ENCODE measurements around the gene PILRA.
A peak's percentile ranks its signal among the peaks of the same experiment; 100 is the strongest.
"Not testable (repeated sequence)": the region's sequence is repeated elsewhere in the genome, so short reads cannot be mapped to it uniquely, and the experiment has no call there.

The PILRA gene

GRCh38 chr7:100351657-100352058 is 21.6 kb upstream of the PILRA start:
- no peak overlapping the region for H3K4me3 Mint-ChIP-seq
- H3K4me1 Mint-ChIP-seq: peaks cover 18 to 22% of the 10 kb centered on the region in 2 donors
- ATAC-seq (replicated peaks) (no peak), DNase-seq (no peak)
- peak overlapping the region; percentile 88 for H3K27ac Mint-ChIP-seq
- no peaks in the 10 kb centered on the region for H3K9me3 Mint-ChIP-seq
- H3K27me3 Mint-ChIP-seq: no peaks in the 10 kb centered on the region
- peaks cover 61 to 62% of the 10 kb centered on the region in 2 donors for H3K36me3 Mint-ChIP-seq

GRCh38 chr7:100352230-100352781 is 21.0 kb upstream of the PILRA start:
- Mint-ChIP-seq H3K36me3 (peaks cover 58 to 62% of the 10 kb centered on the region in 2 donors), H3K27ac (peak overlapping the region; percentile 37), H3K4me1 (peaks cover 21 to 28% of the 10 kb centered on the region in 2 donors)
- not testable (repeated sequence) for H3K9me3 Mint-ChIP-seq, DNase-seq, H3K27me3 Mint-ChIP-seq, H3K4me3 Mint-ChIP-seq
- ATAC-seq (replicated peaks): peak in 1 of 2 donors; percentile 43

GRCh38 chr7:100352984-100353684 is 20.2 kb upstream of the PILRA start:
- Mint-ChIP-seq H3K9me3 (no peaks in the 10 kb centered on the region), H3K4me1 (peaks cover 24 to 36% of the 10 kb centered on the region in 2 donors), H3K27ac (peak overlapping the region; percentile 62), H3K27me3 (no peaks in the 10 kb centered on the region), H3K4me3 (no peak overlapping the region), H3K36me3 (peaks cover 57 to 60% of the 10 kb centered on the region in 2 donors)
- ATAC-seq (replicated peaks): peak in 1 of 2 donors; percentile 13
- DNase-seq: no peak

- DNase-seq: no peak
- Mint-ChIP-seq H3K36me3 (peaks cover 59 to 63% of the 10 kb centered on the region in 2 donors), H3K27ac (peak overlapping the region; percentile 62), H3K4me3 (no peak overlapping the region), H3K9me3 (no peaks in the 10 kb centered on the region), H3K27me3 (no peaks in the 10 kb centered on the region), H3K4me1 (peaks cover 30 to 43% of the 10 kb centered on the region in 2 donors)
- peak; percentile 33 to 41 for ATAC-seq (replicated peaks)
Measured at GRCh38 chr7:100353685-100354330, 19.5 kb upstream of the PILRA start.

- H3K27me3 Mint-ChIP-seq: no peaks in the 10 kb centered on the region
- ATAC-seq (replicated peaks) (no peak), DNase-seq (no peak)
- H3K4me1 Mint-ChIP-seq: peaks cover 32 to 39% of the 10 kb centered on the region in 2 donors
- no peaks in the 10 kb centered on the region for H3K9me3 Mint-ChIP-seq
- H3K27ac Mint-ChIP-seq: peak overlapping the region; percentile 73
- H3K4me3 Mint-ChIP-seq: no peak overlapping the region
- peaks cover 55 to 62% of the 10 kb centered on the region in 2 donors for H3K36me3 Mint-ChIP-seq
Measured at GRCh38 chr7:100356416-100357068, 16.7 kb upstream of the PILRA start.

- Mint-ChIP-seq H3K27ac (peak overlapping the region; percentile 56), H3K36me3 (peaks cover 56 to 65% of the 10 kb centered on the region in 2 donors), H3K4me3 (peak overlapping the region in 1 of 2 donors; percentile 59), H3K27me3 (no peaks in the 10 kb centered on the region), H3K4me1 (peaks cover 31 to 37% of the 10 kb centered on the region in 2 donors), H3K9me3 (no peaks in the 10 kb centered on the region)
- DNase-seq (no peak), ATAC-seq (replicated peaks) (no peak)
Measured at GRCh38 chr7:100357131-100357561, 16.1 kb upstream of the PILRA start.

- Mint-ChIP-seq H3K27me3 (no peaks in the 10 kb centered on the region), H3K4me3 (peak within 1 kb of the TSS in 1 of 2 donors; percentile 59), H3K27ac (peak within 1 kb of the TSS; percentile 73), H3K9me3 (no peaks in the 10 kb centered on the region), H3K36me3 (peaks cover 52 to 67% of the 10 kb centered on the region in 2 donors), H3K4me1 (peaks cover 27 to 30% of the 10 kb centered on the region in 2 donors)
- DNase-seq (no peak), ATAC-seq (replicated peaks) (peak; percentile 81 to 83)
Measured at GRCh38 chr7:100358027-100358856, 15.0 kb upstream of the PILRA start, which contains the start of gene PILRB. TSS of gene PILRB (plus strand) at chr7:100358117. CDS start at chr7:100358303, 186 bp downstream.

GRCh38 chr7:100358857-100359212 is 14.5 kb upstream of the PILRA start:
- ATAC-seq (replicated peaks) (no peak), DNase-seq (no peak)
- H3K36me3 Mint-ChIP-seq: peaks cover 52 to 67% of the 10 kb centered on the region in 2 donors
- no peaks in the 10 kb centered on the region for H3K27me3 Mint-ChIP-seq
- peaks cover 22 to 28% of the 10 kb centered on the region in 2 donors for H3K4me1 Mint-ChIP-seq
- H3K27ac Mint-ChIP-seq: peak overlapping the region; percentile 73
- H3K9me3 Mint-ChIP-seq: no peaks in the 10 kb centered on the region
- no peak overlapping the region for H3K4me3 Mint-ChIP-seq

- H3K4me1 Mint-ChIP-seq: peaks cover 25 to 40% of the 10 kb centered on the region in 2 donors
- DNase-seq: no peak
- no peaks in the 10 kb centered on the region for H3K27me3 Mint-ChIP-seq
- H3K36me3 Mint-ChIP-seq: peaks cover 55 to 72% of the 10 kb centered on the region in 2 donors
- ATAC-seq (replicated peaks): no peak
- no peak overlapping the region for H3K4me3 Mint-ChIP-seq
- no peaks in the 10 kb centered on the region for H3K9me3 Mint-ChIP-seq
- H3K27ac Mint-ChIP-seq: peak overlapping the region; percentile 75
Measured at GRCh38 chr7:100360135-100360854, 13.0 kb upstream of the PILRA start.

GRCh38 chr7:100363098-100363497 is 10.2 kb upstream of the PILRA start:
- H3K27ac Mint-ChIP-seq: no peak overlapping the region
- peaks cover 38 to 52% of the 10 kb centered on the region in 2 donors for H3K4me1 Mint-ChIP-seq
- DNase-seq: no peak
- ATAC-seq (replicated peaks): no peak
- H3K36me3 Mint-ChIP-seq: peaks cover 54 to 77% of the 10 kb centered on the region in 2 donors
- H3K27me3 Mint-ChIP-seq: no peaks in the 10 kb centered on the region
- no peaks in the 10 kb centered on the region for H3K9me3 Mint-ChIP-seq
- no peak overlapping the region for H3K4me3 Mint-ChIP-seq

GRCh38 chr7:100363797-100364196 is 9.5 kb upstream of the PILRA start:
- not testable (repeated sequence) for ATAC-seq (replicated peaks); H3K4me3 Mint-ChIP-seq; H3K27me3 Mint-ChIP-seq; DNase-seq; H3K27ac Mint-ChIP-seq; H3K9me3 Mint-ChIP-seq
- peaks cover 37 to 52% of the 10 kb centered on the region in 2 donors for H3K4me1 Mint-ChIP-seq
- peaks cover 49 to 72% of the 10 kb centered on the region in 2 donors for H3K36me3 Mint-ChIP-seq

- ATAC-seq (replicated peaks) (no peak), DNase-seq (no peak)
- H3K36me3 Mint-ChIP-seq: peaks cover 42 to 70% of the 10 kb centered on the region in 2 donors
- no peaks in the 10 kb centered on the region for H3K9me3 Mint-ChIP-seq
- H3K27me3 Mint-ChIP-seq: no peaks in the 10 kb centered on the region
- H3K27ac Mint-ChIP-seq: peak overlapping the region; percentile 56
- peaks cover 38 to 58% of the 10 kb centered on the region in 2 donors for H3K4me1 Mint-ChIP-seq
- no peak overlapping the region for H3K4me3 Mint-ChIP-seq
Measured at GRCh38 chr7:100364480-100364879, 8.8 kb upstream of the PILRA start.

- H3K27me3 Mint-ChIP-seq; ATAC-seq (replicated peaks); DNase-seq; H3K9me3 Mint-ChIP-seq: not testable (repeated sequence)
- H3K4me3 Mint-ChIP-seq: peak overlapping the region; percentile 7 to 39
- peak overlapping the region; percentile 91 for H3K27ac Mint-ChIP-seq
- peaks cover 45 to 72% of the 10 kb centered on the region in 2 donors for H3K4me1 Mint-ChIP-seq
- H3K36me3 Mint-ChIP-seq: peaks cover 33 to 59% of the 10 kb centered on the region in 2 donors
Measured at GRCh38 chr7:100365998-100366367, 7.3 kb upstream of the PILRA start.

All from stimulated activated naive B cell treated with anti-CD40 and anti-IgM and Interleukin-4, amounts not matched to agents 10 μg/mL and 1 μg/mL and 100 μg/mL, for 72 hours (primary cell).